ENCODE measurements around the gene PRKN.

DNA sequence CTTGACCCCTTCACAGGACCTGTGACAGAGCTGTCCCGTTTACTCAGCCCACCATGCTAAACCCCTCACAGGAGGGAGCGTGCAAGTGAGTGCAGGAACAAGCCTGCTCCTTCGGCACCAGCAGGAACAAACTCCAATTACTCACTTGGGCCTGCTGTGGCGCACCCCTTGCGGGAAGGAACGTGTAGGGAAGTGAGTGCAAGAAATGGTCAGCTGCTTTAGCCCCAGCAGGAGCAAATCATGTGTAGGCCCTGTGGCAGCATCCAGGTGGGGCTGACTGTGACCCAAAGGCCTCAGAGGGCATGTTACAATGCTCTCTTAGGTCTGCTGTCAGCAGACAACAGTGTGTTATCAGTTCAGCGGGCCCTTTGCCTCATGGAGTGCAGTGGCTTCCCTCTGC lies 574.4 kb downstream of the PRKN start:
- TF ChIP-seq POLR2A (IDR thresholded peaks at IDR 0.05; ENCODE audit: low read length) (no peak), GATA1 (IDR thresholded peaks at IDR 0.05; ENCODE audit: low read depth, low read length) (no peak)
